RWPE2 (cell line): ENCODE data around the gene DMAC2L.
"Not testable (repeated sequence)": the region's sequence is repeated elsewhere in the genome, so short reads cannot be mapped to it uniquely, and the experiment has no call there.

Experiments
- ATAC-seq: fragments of 200-7000 bp; cut with Tn5 transposase; 3 replicates; pipeline ENCODE4 v1.9.1; 2021; ENCODE audit warnings: low read depth
- DNase-seq: peaks from one replicate; pipeline ENCODE4 v3.0.0-alpha.2; 2020; ENCODE audit warnings: low spot score
- H3K27ac ChIP-seq: fragments of 450-650 bp; 2 replicates; pipeline ENCODE4 v1.5.1; 2017; ENCODE audit warnings: mild to moderate bottlenecking; ENCODE audit not compliant: poor library complexity, severe bottlenecking
- H3K27me3 ChIP-seq: fragments of 250-450 bp; sonication (Bioruptor Pico); 2 replicates; pipeline ENCODE4 v1.5.1; 2021; ENCODE audit warnings: mild to moderate bottlenecking, moderate library complexity; ENCODE audit not compliant: insufficient read depth, poor library complexity, severe bottlenecking
- H3K36me3 ChIP-seq: fragments of 250-450 bp; sonication (Bioruptor Pico); 2 replicates; pipeline ENCODE4 v1.5.1; 2020; ENCODE audit warnings: low read depth, mild to moderate bottlenecking, moderate library complexity
- H3K4me1 ChIP-seq: fragments of 250-450 bp; sonication (Bioruptor Pico); 2 replicates; pipeline ENCODE4 v1.5.1; 2021; ENCODE audit warnings: mild to moderate bottlenecking, moderate library complexity; ENCODE audit not compliant: insufficient read depth, poor library complexity, severe bottlenecking
- H3K4me3 ChIP-seq: fragments of 250-450 bp; sonication (Bioruptor Pico); 2 replicates; pipeline ENCODE4 v1.5.1; 2021; ENCODE audit warnings: mild to moderate bottlenecking, moderate library complexity; ENCODE audit not compliant: severe bottlenecking
- H3K9me3 ChIP-seq: fragments of 250-450 bp; sonication (Bioruptor Pico); 2 replicates; pipeline ENCODE4 v1.5.1; 2021; ENCODE audit warnings: mild to moderate bottlenecking, moderate library complexity; ENCODE audit not compliant: severe bottlenecking
- TF ChIP-seq, protein P1 (sequence below): fragments of 450-650 bp; IDR thresholded peaks from one replicate; pipeline ENCODE4 v1.5.1; 2017; ENCODE audit warnings: mild to moderate bottlenecking, moderate library complexity; ENCODE audit not compliant: poor library complexity, severe bottlenecking

DMAC2L gene

DNA sequence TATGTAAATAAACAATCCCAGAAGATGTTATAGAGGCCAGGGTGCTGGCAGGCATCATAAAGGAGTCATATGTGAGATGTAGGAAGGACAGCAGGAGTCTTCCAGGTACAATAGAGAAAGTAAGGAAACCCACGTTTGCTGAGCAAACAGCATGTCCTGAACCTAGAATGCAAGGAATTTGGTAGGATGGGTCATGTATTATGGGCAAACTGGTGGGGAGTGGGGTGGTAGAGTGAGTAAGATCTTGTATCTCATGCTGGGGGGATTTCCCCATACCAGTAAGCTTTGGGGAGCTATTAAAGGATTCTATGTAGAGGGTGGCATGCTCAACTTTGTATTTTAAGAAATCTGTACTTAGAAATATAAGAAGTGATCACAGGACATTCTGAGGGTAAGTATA lies 43.6 kb downstream of the DMAC2L start:
- no peak; the same call in 2 of the 3 replicates for ATAC-seq
- no peak overlapping the region for H3K4me3 ChIP-seq
- H3K27ac ChIP-seq, result no peak overlapping the region
- no peak for DNase-seq
- peaks cover 4% of the 10 kb centered on the region for H3K4me1 ChIP-seq
- no peaks in the 10 kb centered on the region for H3K36me3 ChIP-seq
- TF ChIP-seq, protein P1, sequence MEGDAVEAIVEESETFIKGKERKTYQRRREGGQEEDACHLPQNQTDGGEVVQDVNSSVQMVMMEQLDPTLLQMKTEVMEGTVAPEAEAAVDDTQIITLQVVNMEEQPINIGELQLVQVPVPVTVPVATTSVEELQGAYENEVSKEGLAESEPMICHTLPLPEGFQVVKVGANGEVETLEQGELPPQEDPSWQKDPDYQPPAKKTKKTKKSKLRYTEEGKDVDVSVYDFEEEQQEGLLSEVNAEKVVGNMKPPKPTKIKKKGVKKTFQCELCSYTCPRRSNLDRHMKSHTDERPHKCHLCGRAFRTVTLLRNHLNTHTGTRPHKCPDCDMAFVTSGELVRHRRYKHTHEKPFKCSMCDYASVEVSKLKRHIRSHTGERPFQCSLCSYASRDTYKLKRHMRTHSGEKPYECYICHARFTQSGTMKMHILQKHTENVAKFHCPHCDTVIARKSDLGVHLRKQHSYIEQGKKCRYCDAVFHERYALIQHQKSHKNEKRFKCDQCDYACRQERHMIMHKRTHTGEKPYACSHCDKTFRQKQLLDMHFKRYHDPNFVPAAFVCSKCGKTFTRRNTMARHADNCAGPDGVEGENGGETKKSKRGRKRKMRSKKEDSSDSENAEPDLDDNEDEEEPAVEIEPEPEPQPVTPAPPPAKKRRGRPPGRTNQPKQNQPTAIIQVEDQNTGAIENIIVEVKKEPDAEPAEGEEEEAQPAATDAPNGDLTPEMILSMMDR, result no peak
- no peaks in the 10 kb centered on the region for H3K27me3 ChIP-seq
- no peaks in the 10 kb centered on the region for H3K9me3 ChIP-seq

DNA sequence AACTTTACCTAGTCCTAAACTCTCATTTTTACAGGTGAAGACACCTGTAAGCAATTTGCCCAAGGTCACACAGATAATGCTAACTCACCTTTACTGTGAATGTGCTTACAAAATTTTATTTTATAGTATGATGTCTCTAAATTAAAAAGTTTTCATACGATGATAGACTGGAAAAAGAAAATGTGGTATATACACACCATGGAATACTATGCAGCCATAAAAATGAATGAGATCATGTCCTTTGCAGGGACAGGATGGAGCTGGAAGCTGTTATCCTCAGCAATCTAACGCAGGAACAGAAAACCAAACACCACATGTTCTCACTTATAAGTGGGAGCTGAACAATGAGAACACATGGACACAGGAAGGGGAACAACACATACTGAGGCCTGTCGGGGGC lies 44.2 kb downstream of the DMAC2L start:
- H3K27ac ChIP-seq, H3K27me3 ChIP-seq, DNase-seq, H3K9me3 ChIP-seq, H3K4me1 ChIP-seq, ATAC-seq, H3K4me3 ChIP-seq, H3K36me3 ChIP-seq: not testable (repeated sequence)

DNA sequence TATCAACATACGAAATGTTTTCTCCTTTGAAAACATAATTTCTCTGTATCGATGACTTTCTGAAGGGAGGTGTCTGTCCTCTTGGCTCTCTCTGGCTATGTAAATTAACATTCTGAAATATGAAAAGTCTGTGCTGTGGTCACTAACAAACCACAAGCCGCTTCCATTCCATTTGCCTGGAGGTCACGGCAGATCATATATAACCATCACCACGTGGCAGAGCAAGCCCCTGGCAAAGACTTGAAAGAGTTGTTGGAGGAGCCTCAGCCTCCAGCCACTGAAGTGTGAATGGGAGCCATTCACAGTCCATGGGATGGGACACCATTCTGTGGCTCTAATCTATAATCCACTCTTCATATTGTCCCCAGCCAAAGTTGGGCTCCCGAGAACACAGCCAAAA lies 45.0 kb downstream of the DMAC2L start:
- H3K36me3 ChIP-seq, result no peaks in the 10 kb centered on the region
- TF ChIP-seq, protein P1, result no peak
- DNase-seq (no peak), ATAC-seq (no peak)
- no peak overlapping the region for H3K4me3 ChIP-seq
- no peaks in the 10 kb centered on the region for H3K27me3 ChIP-seq
- H3K9me3 ChIP-seq, result no peaks in the 10 kb centered on the region
- peaks cover 12% of the 10 kb centered on the region for H3K4me1 ChIP-seq
- H3K27ac ChIP-seq, result no peak overlapping the region

DNA sequence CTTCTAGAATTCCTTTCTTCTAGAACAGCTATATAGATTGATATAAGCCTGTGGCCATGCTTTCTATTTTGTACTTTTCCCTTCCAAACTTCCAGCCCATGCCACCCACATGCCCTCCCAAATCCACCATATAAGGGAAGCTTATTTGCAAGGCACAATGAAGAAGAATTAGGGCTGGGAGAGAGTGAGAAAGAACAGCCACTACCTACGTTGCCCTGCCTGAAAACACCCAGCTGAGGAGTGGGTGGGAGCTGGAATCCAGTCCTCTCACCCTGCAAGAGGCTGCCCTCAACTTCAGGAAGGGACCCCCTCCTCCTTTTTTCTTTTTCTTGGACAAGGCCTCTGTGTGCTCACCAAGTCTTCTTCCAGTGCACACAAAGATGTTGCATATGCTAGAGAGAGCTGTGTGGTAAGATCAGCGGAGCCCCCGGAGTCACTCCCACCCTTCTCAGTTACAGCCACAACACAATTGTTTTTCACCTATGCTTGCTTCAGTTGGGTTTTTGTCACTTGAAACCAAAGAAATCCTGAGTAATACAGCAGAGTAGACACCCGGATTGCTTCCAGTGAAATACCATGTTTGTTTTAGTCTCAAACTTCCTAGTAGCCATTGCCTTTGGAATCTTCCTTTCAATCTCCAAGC lies 45.8 kb downstream of the DMAC2L start:
- no peaks in the 10 kb centered on the region for H3K9me3 ChIP-seq
- ATAC-seq, result no peak
- TF ChIP-seq, protein P1, result no peak

DNA sequence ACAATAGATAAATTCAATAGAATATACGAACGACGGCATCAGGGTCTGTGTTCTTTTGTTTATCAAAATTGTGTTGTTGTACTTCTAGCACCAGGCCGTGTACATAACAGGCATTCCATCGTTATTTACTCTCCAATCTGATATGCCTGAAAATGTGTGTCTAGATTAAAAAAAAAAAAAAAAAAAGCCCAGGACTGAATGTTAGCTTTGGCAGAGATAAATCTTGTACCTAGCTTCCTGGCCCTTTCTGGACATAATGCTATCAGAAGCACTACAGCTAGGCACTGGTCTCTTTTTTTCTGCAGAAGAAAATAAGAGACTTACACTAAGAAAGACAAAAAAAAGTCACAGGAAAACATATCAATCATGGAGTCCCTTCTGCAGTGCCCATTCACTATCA lies 47.5 kb downstream of the DMAC2L start:
- peaks cover 26% of the 10 kb centered on the region for H3K4me1 ChIP-seq
- ATAC-seq, result no peak
- no peak overlapping the region for H3K4me3 ChIP-seq
- H3K27ac ChIP-seq, result no peak overlapping the region
- TF ChIP-seq, protein P1, result no peak
- DNase-seq, result no peak
- no peaks in the 10 kb centered on the region for H3K27me3 ChIP-seq
- no peaks in the 10 kb centered on the region for H3K9me3 ChIP-seq
- no peaks in the 10 kb centered on the region for H3K36me3 ChIP-seq

More for the DNA sequence above, 45.8 kb downstream of the DMAC2L start:
- H3K36me3 ChIP-seq, result no peaks in the 10 kb centered on the region
- no peaks in the 10 kb centered on the region for H3K27me3 ChIP-seq
- peaks cover 12% of the 10 kb centered on the region for H3K4me1 ChIP-seq
- no peak overlapping the region for H3K27ac ChIP-seq
- no peak for DNase-seq
- H3K4me3 ChIP-seq, result no peak overlapping the region
